ENCODE measurements around the gene LRBA. TPM values are rescaled to one million over a fixed set of nuclear protein-coding genes. Genes with fewer than 3 reads are reported as not detected.

Gene LRBA
- polyA plus RNA-seq, 1 experiment: 23.4 TPM

GRCh38 chr4:150585611-150586010 lies 429.5 kb downstream of the LRBA start:
- Histone ChIP-seq H3K27me3 (ENCODE audit: control insufficient read depth, insufficient read depth, low read length) (no peaks in the 10 kb centered on the region), H3K9me3 (ENCODE audit: control insufficient read depth, insufficient read depth, low read length) (no peaks in the 10 kb centered on the region; the same call in 1 of the 2 replicates), H3K27ac (ENCODE audit: low read depth, low read length) (no peak overlapping the region), H3K4me3 (ENCODE audit: low read depth, low read length) (peak overlapping the region; percentile 39)
- no peak for DNase-seq (ENCODE audit: low read depth, low spot score)
- ChIA-PET POLR2A (no interaction called here), CTCF (no interaction called here)
- no peak for TF ChIP-seq CTCF (IDR thresholded peaks at IDR 0.05; ENCODE audit: low read depth, low read length)

DNA sequence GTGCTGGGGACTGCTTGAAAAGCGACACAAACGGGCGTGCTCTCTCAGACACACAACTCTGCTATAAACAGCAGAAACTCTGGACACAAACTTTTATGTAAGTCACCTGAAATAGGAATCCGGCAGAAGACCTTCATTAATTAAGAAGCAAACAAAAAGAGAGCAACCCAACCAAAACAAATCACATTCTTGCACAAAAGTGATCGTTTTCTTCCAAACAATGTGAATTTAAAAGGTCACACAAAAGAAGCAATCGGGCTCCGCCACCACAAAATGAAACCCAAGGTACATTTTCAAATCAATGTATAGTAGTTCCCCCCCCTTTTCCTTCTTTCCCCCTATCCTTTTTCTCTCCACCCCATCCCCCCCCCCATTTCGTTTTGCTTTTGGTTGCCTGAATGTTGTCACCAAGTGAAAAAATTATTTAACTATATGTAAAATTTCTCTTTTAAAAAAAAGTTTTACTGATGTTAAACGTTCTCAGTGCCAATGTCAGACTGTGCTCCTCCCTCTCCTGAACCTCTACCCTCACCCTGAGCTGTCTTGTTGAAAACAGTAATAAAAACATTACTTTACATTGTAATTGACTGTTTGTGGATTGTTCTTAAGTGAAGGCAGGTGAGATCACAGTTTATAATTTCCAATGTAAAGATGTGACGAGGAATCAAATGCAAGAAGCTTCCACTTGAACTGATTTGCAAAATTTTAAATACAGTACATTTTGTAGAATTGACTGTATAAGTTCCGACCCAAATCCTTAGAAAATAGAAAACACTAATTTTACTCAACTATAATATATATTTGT lies 430.8 kb downstream of the LRBA start:
- no peak for DNase-seq (ENCODE audit: low read depth, low spot score)
- no peaks in the 10 kb centered on the region for H3K27me3 ChIP-seq (ENCODE audit: control insufficient read depth, insufficient read depth, low read length)
- POLR2A ChIA-PET: no interaction called here
- no peak for TF ChIP-seq CTCF (IDR thresholded peaks at IDR 0.05; ENCODE audit: low read depth, low read length)
- H3K4me3 ChIP-seq (ENCODE audit: low read depth, low read length): peak overlapping the region; percentile 69
- CTCF ChIA-PET: interaction anchor here (0.7 to 1.5 kb wide), 5 partner anchors 247 to 342 kb away, joined by 4 to 6 read pairs (median 4); no protein-coding TSS in a partner anchor
- no peaks in the 10 kb centered on the region; the same call in 1 of the 2 replicates for H3K9me3 ChIP-seq (ENCODE audit: control insufficient read depth, insufficient read depth, low read length)
- H3K27ac ChIP-seq (ENCODE audit: low read depth, low read length): no peak overlapping the region

GRCh38 chr4:150583287-150584110 lies 431.6 kb downstream of the LRBA start:
- no peaks in the 10 kb centered on the region for H3K27me3 ChIP-seq (ENCODE audit: control insufficient read depth, insufficient read depth, low read length)
- peak overlapping the region; percentile 69 for H3K4me3 ChIP-seq (ENCODE audit: low read depth, low read length)
- ChIA-PET CTCF (interaction anchor here (1.1 to 1.5 kb wide), 6 partner anchors 10 to 339 kb away, joined by 3 to 6 read pairs (median 4); no protein-coding TSS in a partner anchor), POLR2A (no interaction called here)
- DNase-seq (ENCODE audit: low read depth, low spot score): no peak
- peak overlapping the region; percentile 34 for H3K27ac ChIP-seq (ENCODE audit: low read depth, low read length)
- no peak for TF ChIP-seq CTCF (IDR thresholded peaks at IDR 0.05; ENCODE audit: low read depth, low read length)
- H3K9me3 ChIP-seq (ENCODE audit: control insufficient read depth, insufficient read depth, low read length): no peaks in the 10 kb centered on the region; the same call in 1 of the 2 replicates

DNA sequence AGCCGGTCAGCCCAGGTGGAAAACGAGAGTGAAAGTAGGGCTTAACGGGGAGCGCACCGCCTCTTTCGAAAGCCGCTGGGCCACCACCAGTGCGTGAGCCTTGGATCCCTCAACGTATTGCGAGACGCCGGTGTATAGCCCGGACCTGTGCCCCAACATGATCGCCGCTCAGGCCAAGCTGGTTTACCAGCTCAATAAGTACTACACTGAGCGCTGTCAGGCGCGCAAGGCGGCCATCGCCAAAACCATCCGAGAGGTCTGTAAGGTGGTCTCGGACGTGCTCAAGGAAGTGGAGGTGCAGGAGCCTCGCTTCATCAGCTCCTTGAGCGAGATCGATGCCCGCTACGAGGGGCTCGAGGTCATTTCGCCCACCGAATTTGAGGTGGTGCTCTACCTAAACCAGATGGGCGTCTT lies 432.2 kb downstream of the LRBA start:
- Histone ChIP-seq H3K27ac (ENCODE audit: low read depth, low read length) (peak overlapping the region; percentile 34), H3K4me3 (ENCODE audit: low read depth, low read length) (peak overlapping the region; percentile 69), H3K9me3 (ENCODE audit: control insufficient read depth, insufficient read depth, low read length) (no peaks in the 10 kb centered on the region; the same call in 1 of the 2 replicates), H3K27me3 (ENCODE audit: control insufficient read depth, insufficient read depth, low read length) (no peaks in the 10 kb centered on the region)
- POLR2A ChIA-PET: no interaction called here
- DNase-seq (ENCODE audit: low read depth, low spot score): no peak
- no peak for TF ChIP-seq CTCF (IDR thresholded peaks at IDR 0.05; ENCODE audit: low read depth, low read length)
- CTCF ChIA-PET: interaction anchor here (1.1 to 1.5 kb wide), 4 partner anchors 10 to 287 kb away, joined by 3 to 4 read pairs (median 3); no protein-coding TSS in a partner anchor

Measured in AG04450 (cell line).